Glutamatergic neuron (in vitro differentiated cells): Measurements from ENCODE around the gene GAL. TPM values are rescaled to one million over a fixed set of nuclear protein-coding genes. Genes with fewer than 3 reads are reported as not detected.

Source experiments
- DNase-seq: peaks from one replicate; pipeline ENCODE4 v3.0.0; 2022
- H3K27ac Mint-ChIP-seq: one replicate; pipeline ENCODE4 v1.8.0; 2020; ENCODE audit warnings: mild to moderate bottlenecking, mixed read lengths, inconsistent platforms; ENCODE audit not compliant: unreplicated experiment
- H3K27me3 Mint-ChIP-seq: one replicate; pipeline ENCODE4 v1.8.0; 2020; ENCODE audit warnings: mild to moderate bottlenecking, moderate library complexity, mixed read lengths, inconsistent platforms; ENCODE audit not compliant: unreplicated experiment
- H3K36me3 Mint-ChIP-seq: one replicate; pipeline ENCODE4 v1.8.0; 2020; ENCODE audit warnings: mild to moderate bottlenecking, mixed read lengths, inconsistent platforms; ENCODE audit not compliant: unreplicated experiment
- H3K4me1 Mint-ChIP-seq: one replicate; pipeline ENCODE4 v1.8.0; 2020; ENCODE audit warnings: mild to moderate bottlenecking, low read depth, mixed read lengths, inconsistent platforms; ENCODE audit not compliant: unreplicated experiment
- H3K4me3 Mint-ChIP-seq: one replicate; pipeline ENCODE4 v1.8.0; 2020; ENCODE audit warnings: mild to moderate bottlenecking, mixed read lengths, inconsistent platforms; ENCODE audit not compliant: unreplicated experiment
- H3K9me3 Mint-ChIP-seq: one replicate; pipeline ENCODE4 v1.8.0; 2020; ENCODE audit warnings: mild to moderate bottlenecking, moderate library complexity, mixed read lengths, inconsistent platforms; ENCODE audit not compliant: unreplicated experiment
- total RNA-seq: library from RNA; stranded (reverse); fragmentation: NEBNext Ultra II Directional; extraction: Animal tissue kit (Norgen Biotek cat#: 25700); gene quantifications from one replicate; pipeline ENCODE4 v1.2.1, GENCODE V29; 2021; ENCODE audit not compliant: unreplicated experiment
- TF ChIP-seq, protein P1 (sequence below): fragments of 200-600 bp; sonication (generic); IDR thresholded peaks from one replicate; pipeline ENCODE4 v1.5.0; 2021; ENCODE audit not compliant: partially characterized antibody, unreplicated experiment

The GAL gene
- total RNA-seq, 1 donor from 2014 or later: 37.6 TPM

DNA sequence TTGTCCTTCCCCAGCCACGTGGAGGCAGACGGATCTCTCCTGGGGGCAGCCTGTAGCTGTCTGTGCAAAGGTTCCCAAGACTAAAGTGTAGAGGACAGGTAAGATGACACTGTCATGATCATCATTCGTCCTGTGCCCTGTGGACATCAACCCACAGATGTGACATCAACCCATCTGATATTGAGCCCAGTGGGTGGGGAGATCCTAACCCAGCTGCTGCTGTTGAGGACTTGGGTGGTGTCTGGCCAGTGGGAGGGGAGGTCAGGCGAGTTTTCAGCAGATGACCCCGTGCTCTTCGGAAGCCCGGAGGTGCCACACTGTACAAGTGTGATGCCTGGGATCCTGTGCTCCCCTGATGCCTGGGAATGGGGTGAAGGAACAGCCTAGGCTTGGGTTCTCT lies 1.2 kb upstream of the GAL start:
- Mint-ChIP-seq H3K27me3 (peaks cover 14% of the 10 kb centered on the region), H3K4me1 (peaks cover 5% of the 10 kb centered on the region), H3K27ac (peak overlapping the region; percentile 15), H3K9me3 (peaks cover 2% of the 10 kb centered on the region), H3K36me3 (no peaks in the 10 kb centered on the region), H3K4me3 (no peak overlapping the region)
- DNase-seq: no peak
- TF ChIP-seq, protein P1, sequence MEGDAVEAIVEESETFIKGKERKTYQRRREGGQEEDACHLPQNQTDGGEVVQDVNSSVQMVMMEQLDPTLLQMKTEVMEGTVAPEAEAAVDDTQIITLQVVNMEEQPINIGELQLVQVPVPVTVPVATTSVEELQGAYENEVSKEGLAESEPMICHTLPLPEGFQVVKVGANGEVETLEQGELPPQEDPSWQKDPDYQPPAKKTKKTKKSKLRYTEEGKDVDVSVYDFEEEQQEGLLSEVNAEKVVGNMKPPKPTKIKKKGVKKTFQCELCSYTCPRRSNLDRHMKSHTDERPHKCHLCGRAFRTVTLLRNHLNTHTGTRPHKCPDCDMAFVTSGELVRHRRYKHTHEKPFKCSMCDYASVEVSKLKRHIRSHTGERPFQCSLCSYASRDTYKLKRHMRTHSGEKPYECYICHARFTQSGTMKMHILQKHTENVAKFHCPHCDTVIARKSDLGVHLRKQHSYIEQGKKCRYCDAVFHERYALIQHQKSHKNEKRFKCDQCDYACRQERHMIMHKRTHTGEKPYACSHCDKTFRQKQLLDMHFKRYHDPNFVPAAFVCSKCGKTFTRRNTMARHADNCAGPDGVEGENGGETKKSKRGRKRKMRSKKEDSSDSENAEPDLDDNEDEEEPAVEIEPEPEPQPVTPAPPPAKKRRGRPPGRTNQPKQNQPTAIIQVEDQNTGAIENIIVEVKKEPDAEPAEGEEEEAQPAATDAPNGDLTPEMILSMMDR: no peak

DNA sequence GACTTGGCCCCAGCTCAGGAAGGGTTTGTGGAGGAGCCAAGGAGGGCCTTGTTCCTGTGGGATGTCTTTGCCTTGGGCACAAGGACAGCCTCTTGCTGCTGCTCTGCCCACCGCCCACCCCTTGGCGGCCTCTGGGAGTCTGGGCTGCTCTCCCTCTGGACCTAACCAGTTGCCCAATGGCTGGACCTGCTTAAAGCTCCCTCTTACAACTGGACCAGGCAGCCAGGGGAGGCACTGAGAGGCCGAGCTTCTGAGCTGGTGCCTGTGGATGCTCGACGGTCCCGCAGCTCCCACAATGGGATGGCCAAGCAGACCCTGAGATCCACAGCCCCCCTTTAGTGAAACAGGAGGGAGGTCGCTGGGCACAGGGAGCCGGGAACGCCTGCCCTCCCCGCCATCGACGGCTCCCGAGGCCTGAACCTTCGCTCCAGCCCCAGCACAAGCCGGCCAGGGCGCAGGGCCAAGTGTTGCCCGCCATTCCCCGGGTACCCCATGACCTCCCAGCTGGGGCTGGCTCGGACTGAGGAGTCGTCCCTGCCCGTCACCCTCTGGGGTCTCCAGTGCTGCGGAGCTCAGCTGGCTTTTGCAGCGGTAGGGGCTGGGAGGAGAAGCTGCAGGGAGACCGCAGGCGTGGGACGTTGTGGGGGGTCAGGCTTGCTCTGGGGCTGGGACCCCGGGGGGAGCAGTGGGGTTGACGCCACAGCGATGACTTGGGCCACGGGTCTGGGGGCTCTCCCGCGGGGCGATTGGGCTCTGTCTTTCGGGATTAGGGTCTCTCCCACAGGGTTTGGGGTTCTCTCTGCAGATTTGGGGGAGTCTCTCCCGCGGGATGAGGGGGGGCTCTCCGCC lies 584 bp upstream of the GAL start:
- H3K9me3 Mint-ChIP-seq: peaks cover 2% of the 10 kb centered on the region
- peaks cover 14% of the 10 kb centered on the region for H3K27me3 Mint-ChIP-seq
- TF ChIP-seq, protein P1: no peak
- H3K4me1 Mint-ChIP-seq: peaks cover 4% of the 10 kb centered on the region
- H3K27ac Mint-ChIP-seq: no peak overlapping the region
- peak; percentile 20 for DNase-seq
- no peaks in the 10 kb centered on the region for H3K36me3 Mint-ChIP-seq
- no peak overlapping the region for H3K4me3 Mint-ChIP-seq

DNA sequence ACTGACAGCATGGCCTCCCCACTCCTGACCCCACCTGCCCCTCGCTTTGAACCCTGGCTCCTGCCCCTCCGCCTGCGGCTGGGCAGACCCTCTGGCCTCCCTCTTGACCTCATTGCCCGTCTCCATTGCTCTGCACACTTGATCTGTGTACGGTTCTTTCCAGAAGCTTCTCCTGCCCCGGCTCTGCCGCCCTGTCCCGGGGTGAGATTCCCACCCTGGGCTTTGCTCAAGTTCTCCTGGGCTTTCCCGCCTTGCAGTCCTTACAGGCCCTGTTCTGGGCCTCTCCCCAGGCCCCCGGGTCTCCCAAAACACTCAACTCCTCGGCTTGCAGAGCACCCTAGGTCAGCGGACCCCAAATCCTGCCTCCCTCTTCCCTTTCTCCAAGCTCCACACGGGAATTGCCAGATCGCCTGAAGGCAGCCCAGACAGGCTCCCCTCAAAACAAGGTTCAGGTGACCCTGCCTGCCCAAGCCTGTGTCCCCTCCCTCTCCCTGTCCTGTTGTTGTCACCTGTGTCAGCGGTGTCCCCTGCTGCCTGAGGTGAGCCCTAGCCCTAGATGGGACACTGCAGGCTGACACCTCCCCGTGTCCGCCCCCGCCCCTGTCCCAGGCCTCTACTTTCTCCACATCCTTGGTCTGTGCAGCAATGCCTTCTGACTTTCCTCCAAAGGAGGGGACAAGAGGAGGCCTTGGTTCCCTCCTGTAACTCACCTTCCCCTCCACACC lies 1.5 kb downstream of the GAL start:
- Mint-ChIP-seq H3K27ac (no peak overlapping the region), H3K4me3 (peak overlapping the region; percentile 64), H3K9me3 (peaks cover 3% of the 10 kb centered on the region), H3K36me3 (no peaks in the 10 kb centered on the region), H3K27me3 (peaks cover 14% of the 10 kb centered on the region), H3K4me1 (peaks cover 4% of the 10 kb centered on the region)
- TF ChIP-seq, protein P1: no peak
- DNase-seq: peak; percentile 8

DNA sequence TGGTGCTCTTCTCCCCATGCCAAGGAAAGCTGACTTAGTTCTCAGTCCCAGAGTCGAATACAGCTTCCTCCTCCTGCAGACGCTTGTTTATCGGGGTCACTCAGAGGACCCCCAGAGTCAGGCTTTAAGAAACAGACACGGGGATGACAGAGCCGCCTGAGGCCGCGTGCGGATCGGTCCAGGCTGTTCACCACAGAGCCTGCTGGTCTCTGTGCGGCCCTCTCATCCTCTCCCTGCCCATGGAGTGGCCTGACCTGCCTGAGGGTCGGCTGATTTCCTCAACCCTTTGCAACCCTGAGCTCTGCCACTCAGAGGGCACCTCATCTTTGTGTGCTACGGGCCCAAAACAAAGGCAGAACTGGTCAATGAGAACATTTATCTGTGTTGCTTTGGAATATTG lies 2.1 kb downstream of the GAL start:
- peak overlapping the region; percentile 64 for H3K4me3 Mint-ChIP-seq
- peaks cover 4% of the 10 kb centered on the region for H3K4me1 Mint-ChIP-seq
- H3K36me3 Mint-ChIP-seq: no peaks in the 10 kb centered on the region
- peaks cover 14% of the 10 kb centered on the region for H3K27me3 Mint-ChIP-seq
- TF ChIP-seq, protein P1: no peak
- peak; percentile 18 for DNase-seq
- no peak overlapping the region for H3K27ac Mint-ChIP-seq
- peaks cover 6% of the 10 kb centered on the region for H3K9me3 Mint-ChIP-seq

DNA sequence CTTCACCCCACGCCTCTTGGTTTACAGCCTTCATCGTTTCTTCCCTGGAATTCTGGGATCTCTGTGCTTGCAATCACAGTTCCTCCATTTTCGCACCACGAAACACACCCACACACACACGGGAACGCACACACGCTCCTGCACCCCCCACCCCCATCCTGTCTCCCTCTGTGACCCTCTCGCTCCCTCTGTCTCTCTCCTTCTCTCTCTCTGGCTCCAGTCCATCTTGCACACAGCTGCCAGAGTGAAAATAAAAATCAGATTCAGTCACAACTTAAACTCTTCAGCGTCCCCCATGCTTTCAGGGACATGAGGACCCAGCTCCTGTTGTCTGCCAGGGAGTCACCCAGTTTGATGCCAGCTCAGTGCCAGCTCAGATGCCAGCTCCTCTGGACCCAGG lies 3.0 kb downstream of the GAL start:
- DNase-seq: no peak
- Mint-ChIP-seq H3K4me1 (peaks cover 4% of the 10 kb centered on the region), H3K9me3 (peaks cover 6% of the 10 kb centered on the region), H3K27me3 (peaks cover 14% of the 10 kb centered on the region), H3K36me3 (no peaks in the 10 kb centered on the region), H3K27ac (no peak overlapping the region), H3K4me3 (no peak overlapping the region)
- TF ChIP-seq, protein P1: no peak
